Mesodermal cell (in vitro differentiated cells): Measurements from ENCODE around the gene DLG5.

ENCODE experiments used
- H3K27ac ChIP-seq: 2 replicates; pipeline ENCODE4 v1.7.0; 2013; ENCODE audit warnings: mild to moderate bottlenecking, low read depth, low read length, moderate library complexity; ENCODE audit not compliant: severe bottlenecking
- H3K36me3 ChIP-seq: 2 replicates; pipeline ENCODE4 v1.7.1; 2013; ENCODE audit warnings: mild to moderate bottlenecking, low read length, moderate library complexity; ENCODE audit not compliant: control insufficient read depth, insufficient read depth
- H3K4me1 ChIP-seq: one replicate; pipeline ENCODE4 v1.7.1; 2013; ENCODE audit warnings: mild to moderate bottlenecking, low read length; ENCODE audit not compliant: insufficient read depth, control insufficient read depth, poor library complexity, severe bottlenecking
- H3K4me3 ChIP-seq: 2 replicates; pipeline ENCODE4 v1.7.0; 2013; ENCODE audit warnings: low read length, control low read depth, mild to moderate bottlenecking; ENCODE audit not compliant: insufficient read depth, poor library complexity, severe bottlenecking; ENCODE audit errors: extremely low read depth
- H3K9me3 ChIP-seq: 2 replicates; pipeline ENCODE4 v1.7.1; 2013; ENCODE audit warnings: mild to moderate bottlenecking, low read length, moderate library complexity; ENCODE audit not compliant: control insufficient read depth
- WGBS, 2 experiments: methylation state at CpG; one replicate each; pipeline ENCODE4 v1.1.5; 2013; ENCODE audit warnings: missing lambda C conversion rate in 2 of 2; ENCODE audit not compliant: insufficient coverage in 2 of 2; 5-methylcytosine and 5-hydroxymethylcytosine counted together

DLG5 gene

DNA sequence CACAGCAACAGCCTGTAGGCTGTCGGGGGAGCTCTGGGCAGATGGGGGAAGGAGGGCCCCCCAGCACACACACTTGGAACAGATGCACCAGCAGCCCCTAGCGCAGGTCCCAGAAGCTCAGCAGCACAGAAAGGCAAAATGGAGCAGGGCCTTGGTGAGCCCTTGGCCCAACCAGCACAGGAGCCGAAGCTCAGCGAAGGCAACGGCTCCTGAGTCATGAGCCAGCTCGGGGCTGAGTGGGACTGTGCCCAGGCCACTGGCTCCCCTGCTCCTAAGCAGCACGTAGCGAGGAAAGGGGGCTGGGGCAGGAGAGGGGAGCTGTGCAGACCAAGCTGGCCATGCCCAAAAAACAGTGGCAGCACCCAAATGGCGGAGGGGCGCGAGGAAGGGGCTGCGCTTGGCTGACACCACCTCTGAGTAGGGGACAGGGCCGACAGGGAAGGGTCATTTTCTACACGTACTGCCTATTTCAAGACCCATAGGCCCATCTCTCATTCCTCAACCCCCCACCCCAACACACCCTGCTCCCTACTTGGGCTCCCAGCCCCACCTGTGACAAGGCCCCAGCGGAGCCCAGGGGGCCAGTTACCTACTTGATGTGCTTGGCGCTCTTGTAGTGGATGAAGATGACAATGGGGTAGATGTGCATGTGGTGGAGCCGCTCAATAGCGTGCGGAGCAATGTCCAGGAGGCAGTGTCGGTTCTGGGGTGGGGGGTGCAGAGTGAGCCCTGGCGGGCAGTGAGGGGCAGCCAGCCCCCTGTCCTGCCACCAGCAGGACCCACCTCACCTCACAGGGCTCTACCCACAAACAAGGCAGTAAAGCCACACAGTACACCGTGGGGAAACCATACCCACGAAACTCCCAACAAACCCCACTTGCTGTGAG lies 132.1 kb downstream of the DLG5 start:
- WGBS, 2 experiments: 97 to 98% methylated on average over 15 to 18 of the region's 23 CpGs
- H3K36me3 ChIP-seq: peaks cover 91% of the 10 kb centered on the region

DNA sequence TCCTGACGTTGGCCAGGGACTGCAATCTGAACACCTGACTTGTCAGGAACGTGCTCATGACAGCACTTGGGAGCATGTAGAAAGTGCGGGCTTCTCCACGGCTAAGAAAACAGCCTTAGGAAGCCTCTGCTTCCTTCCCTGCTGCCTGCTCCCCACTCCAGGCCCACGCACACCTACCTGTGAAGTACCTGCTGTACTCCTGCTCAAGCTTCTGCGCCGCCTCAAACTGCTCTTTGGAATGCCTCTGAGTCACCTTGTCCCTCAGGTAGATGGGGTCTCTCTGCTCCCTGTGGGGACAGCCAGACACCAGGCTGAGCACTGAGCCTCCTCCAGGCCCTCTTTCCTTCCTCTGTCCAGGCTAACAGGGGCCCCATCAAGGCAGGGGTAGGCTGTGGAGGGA lies 132.7 kb downstream of the DLG5 start:
- Histone ChIP-seq H3K27ac (no peak overlapping the region), H3K4me3 (no peak overlapping the region), H3K4me1 (no peaks in the 10 kb centered on the region), H3K9me3 (no peaks in the 10 kb centered on the region), H3K36me3 (peaks cover 90% of the 10 kb centered on the region)
- WGBS, 2 experiments: 87 to 91% methylated on average over 7 of the region's 7 CpGs

More for the DNA sequence above, 132.1 kb downstream of the DLG5 start:
- H3K4me1 ChIP-seq: peaks cover 2% of the 10 kb centered on the region
- H3K9me3 ChIP-seq: no peaks in the 10 kb centered on the region
- H3K27ac ChIP-seq: no peak overlapping the region
- no peak overlapping the region for H3K4me3 ChIP-seq

GRCh38 chr10:77792155-77792554 lies 134.4 kb downstream of the DLG5 start:
- H3K36me3 ChIP-seq: peaks cover 90% of the 10 kb centered on the region
- 90 to 91% methylated on average over 12 of the region's 12 CpGs for WGBS, 2 experiments

DNA sequence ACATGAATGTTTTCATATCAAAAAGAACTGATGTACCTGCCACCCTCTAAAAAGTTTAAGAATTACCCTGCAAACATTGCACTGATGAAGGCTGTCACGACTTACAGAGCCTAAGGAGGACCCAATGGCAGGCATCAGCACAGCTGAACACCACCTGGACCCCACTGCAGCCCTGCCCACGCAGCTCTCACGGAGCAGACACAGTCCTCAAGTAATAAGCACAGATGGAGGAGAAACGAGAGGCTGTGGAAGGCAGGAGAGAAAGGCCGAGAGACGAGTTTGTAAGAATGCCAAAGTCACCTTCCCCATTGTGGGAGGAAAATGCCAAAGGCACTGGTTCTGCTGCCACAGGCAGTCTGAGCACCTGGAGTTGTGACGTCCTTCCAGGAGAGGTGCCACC lies 135.0 kb downstream of the DLG5 start:
- no peak overlapping the region for H3K4me3 ChIP-seq
- H3K36me3 ChIP-seq: peaks cover 87% of the 10 kb centered on the region
- H3K27ac ChIP-seq: no peak overlapping the region
- 84 to 89% methylated on average over 6 to 7 of the region's 7 CpGs for WGBS, 2 experiments
- H3K9me3 ChIP-seq: no peaks in the 10 kb centered on the region
- no peaks in the 10 kb centered on the region for H3K4me1 ChIP-seq

More at GRCh38 chr10:77792155-77792554, 134.4 kb downstream of the DLG5 start:
- Histone ChIP-seq H3K9me3 (no peaks in the 10 kb centered on the region), H3K27ac (no peak overlapping the region), H3K4me1 (no peaks in the 10 kb centered on the region), H3K4me3 (no peak overlapping the region)

DNA sequence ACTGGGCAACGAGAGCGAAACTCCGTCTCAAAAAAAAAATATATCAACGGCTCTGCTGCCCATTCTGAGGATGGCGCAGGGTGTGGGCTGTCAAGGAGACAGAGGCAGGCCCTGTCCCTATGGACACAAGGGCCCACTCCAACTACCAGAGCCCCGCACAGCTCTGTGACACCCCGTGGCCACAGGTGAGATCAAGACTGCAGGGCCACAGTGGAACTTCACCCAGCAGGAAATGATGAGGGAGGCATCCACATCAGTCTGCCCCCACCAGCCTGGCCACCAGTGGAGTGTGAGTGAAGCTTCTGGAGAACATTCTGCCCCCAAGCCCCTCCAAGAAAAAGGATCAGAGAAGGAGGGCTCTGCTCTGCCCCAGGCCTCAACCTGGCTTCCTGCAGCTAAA lies 136.7 kb downstream of the DLG5 start:
- no peak overlapping the region for H3K4me3 ChIP-seq
- H3K4me1 ChIP-seq: no peaks in the 10 kb centered on the region
- 94 to 100% methylated on average over 5 to 7 of the region's 7 CpGs for WGBS, 2 experiments
- no peaks in the 10 kb centered on the region for H3K9me3 ChIP-seq
- no peak overlapping the region for H3K27ac ChIP-seq
- H3K36me3 ChIP-seq: peaks cover 77% of the 10 kb centered on the region

GRCh38 chr10:77789016-77789415 lies 137.5 kb downstream of the DLG5 start:
- H3K9me3 ChIP-seq: no peaks in the 10 kb centered on the region
- no peak overlapping the region for H3K4me3 ChIP-seq
- H3K36me3 ChIP-seq: peaks cover 72% of the 10 kb centered on the region
- 94 to 100% methylated on average over 2 to 5 of the region's 5 CpGs for WGBS, 2 experiments
- no peaks in the 10 kb centered on the region for H3K4me1 ChIP-seq
- no peak overlapping the region for H3K27ac ChIP-seq

- H3K36me3 ChIP-seq: peaks cover 70% of the 10 kb centered on the region
- 97 to 99% methylated on average over 11 of the region's 11 CpGs for WGBS, 2 experiments
These were observed 138.0 kb downstream of the DLG5 start for GRCh38 chr10:77788496-77789010.

DNA sequence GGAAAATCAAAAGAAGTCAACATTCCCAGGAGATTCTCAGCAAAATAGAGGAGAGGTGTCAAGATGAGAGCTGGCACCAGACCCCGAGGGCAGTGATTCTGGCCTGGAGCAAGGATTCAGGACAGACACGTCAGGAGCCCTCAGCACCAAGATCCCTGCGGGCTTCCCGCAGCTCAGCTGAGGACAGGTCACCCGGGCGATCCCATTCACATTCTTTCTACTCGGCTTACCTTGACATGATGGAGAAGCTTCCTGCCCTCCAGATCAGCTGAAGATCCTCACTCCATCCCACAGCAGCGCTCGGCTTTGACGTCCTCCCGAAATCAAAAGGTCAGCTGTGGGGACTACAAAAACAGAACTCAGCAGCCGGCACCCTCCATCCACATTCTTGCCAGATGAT lies 139.1 kb downstream of the DLG5 start:
- WGBS, 2 experiments: 86 to 97% methylated on average over 9 to 11 of the region's 12 CpGs
- H3K36me3 ChIP-seq: peaks cover 68% of the 10 kb centered on the region

More at GRCh38 chr10:77788496-77789010, 138.0 kb downstream of the DLG5 start:
- Histone ChIP-seq H3K27ac (no peak overlapping the region), H3K4me3 (no peak overlapping the region), H3K9me3 (no peaks in the 10 kb centered on the region), H3K4me1 (no peaks in the 10 kb centered on the region)

DNA sequence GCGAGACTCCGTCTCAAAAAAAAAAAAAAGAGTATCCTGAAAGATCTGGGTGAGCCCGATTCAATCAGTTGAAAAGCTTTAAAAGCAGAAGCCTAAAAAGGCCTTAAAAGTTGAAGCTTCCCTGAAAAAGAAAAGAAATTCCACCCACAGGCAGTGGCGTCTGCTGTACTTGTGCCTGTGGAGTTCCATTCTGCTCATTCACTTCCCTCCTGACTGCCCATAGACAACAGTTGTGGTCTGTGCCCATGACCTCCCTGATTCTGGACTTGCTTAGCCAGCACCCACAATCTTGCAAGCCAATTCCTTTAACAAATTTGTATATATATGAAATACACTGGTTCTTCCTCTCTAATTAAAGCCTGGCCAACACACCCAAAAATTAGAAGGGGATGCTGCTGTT lies 141.7 kb downstream of the DLG5 start:
- H3K27ac ChIP-seq: no peak overlapping the region

More for the DNA sequence above, 139.1 kb downstream of the DLG5 start:
- H3K27ac ChIP-seq: no peak overlapping the region
- no peaks in the 10 kb centered on the region for H3K9me3 ChIP-seq
- no peaks in the 10 kb centered on the region for H3K4me1 ChIP-seq
- no peak overlapping the region for H3K4me3 ChIP-seq

DNA sequence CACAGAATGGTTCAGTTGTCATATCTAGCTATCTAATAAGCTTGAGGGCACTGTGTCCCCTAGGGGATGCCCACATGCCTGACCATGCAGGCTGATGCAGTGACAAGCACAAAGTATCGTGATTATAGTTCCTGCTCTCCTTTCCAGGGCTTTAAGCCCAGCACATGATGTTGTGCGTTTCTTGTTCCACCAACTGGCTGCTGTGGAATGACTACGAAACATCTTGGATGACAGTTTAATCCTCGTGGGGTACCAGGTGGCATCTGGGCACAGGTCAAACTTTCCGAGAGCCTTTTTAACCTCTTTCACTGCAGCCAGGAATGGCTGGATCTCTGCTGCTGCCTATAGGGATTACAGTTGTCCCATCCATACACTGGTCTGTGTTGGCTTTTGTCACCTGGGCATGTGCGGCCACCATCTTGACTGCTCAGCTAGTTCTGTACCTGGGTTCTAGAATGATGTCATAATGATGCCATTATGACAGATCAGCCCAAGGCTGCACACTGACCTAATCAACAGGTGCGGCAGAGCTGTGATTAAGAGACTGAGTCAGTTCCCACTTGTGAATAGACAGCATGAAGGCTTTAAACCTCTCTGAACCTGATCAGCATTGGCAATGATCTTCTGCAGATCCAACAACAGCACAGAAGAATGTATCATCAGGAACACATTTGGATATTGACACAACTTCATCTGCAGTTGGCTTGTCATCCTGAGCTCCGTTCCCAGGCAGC lies 144.1 kb downstream of the DLG5 start:
- Histone ChIP-seq H3K9me3 (peaks cover 10% of the 10 kb centered on the region), H3K4me3 (no peak overlapping the region), H3K4me1 (no peaks in the 10 kb centered on the region), H3K27ac (no peak overlapping the region), H3K36me3 (peaks cover 70% of the 10 kb centered on the region)
- 97 to 98% methylated on average over 7 to 8 of the region's 8 CpGs for WGBS, 2 experiments

More for the DNA sequence above, 141.7 kb downstream of the DLG5 start:
- Histone ChIP-seq H3K4me3 (no peak overlapping the region), H3K9me3 (no peaks in the 10 kb centered on the region), H3K36me3 (peaks cover 69% of the 10 kb centered on the region), H3K4me1 (no peaks in the 10 kb centered on the region)
- 94 to 97% methylated on average over 3 to 4 of the region's 4 CpGs for WGBS, 2 experiments
